Gastrocnemius medialis (tissue), 4 donors: ENCODE measurements around the gene BHLHE41. TPM values are rescaled to one million over a fixed set of nuclear protein-coding genes. Genes with fewer than 3 reads are reported as not detected.

Source experiments
- ATAC-seq, 2 donors: fragments of 150-250 bp; one replicate each; pipeline ENCODE4 v1.9.1; 2016
- DNase-seq, 2 donors: peaks; one replicate each; pipeline ENCODE4 v3.0.0-alpha.2; 2019
- H3K27ac ChIP-seq, 4 donors: fragments of 200-600 bp; sonication (generic); 1 replicate in 1 of 4; 2 replicates in 3 of 4; pipeline ENCODE4 v1.5.1; 2016 to 2018; ENCODE audit warnings: mild to moderate bottlenecking in 2 of 4, moderate library complexity in 1 of 4
- H3K27me3 ChIP-seq, 3 donors: fragments of 200-600 bp; sonication (generic) in 2 of 3; 1 replicate in 1 of 3; 2 replicates in 2 of 3; pipeline versions ENCODE4 v1.5.1 to v1.6.0; 2016 to 2019; ENCODE audit warnings: mild to moderate bottlenecking in 1 of 3, moderate library complexity in 1 of 3
- H3K36me3 ChIP-seq, 2 donors: fragments of 200-600 bp; sonication (generic) in 1 of 2; one replicate each; pipeline ENCODE4 v1.5.1; 2017 to 2018
- H3K4me1 ChIP-seq, 2 donors: fragments of 200-600 bp; sonication (generic) in 1 of 2; one replicate each; pipeline ENCODE4 v1.5.1; 2016 to 2017; ENCODE audit warnings: mild to moderate bottlenecking in 2 of 2
- H3K4me3 ChIP-seq, 4 donors: fragments of 200-600 bp; sonication (generic) in 3 of 4; 1 replicate in 1 of 4; 2 replicates in 3 of 4; pipeline ENCODE4 v1.5.1; 2016 to 2019; ENCODE audit warnings: mild to moderate bottlenecking in 2 of 4
- H3K9me3 ChIP-seq, 3 donors: fragments of 200-600 bp; sonication (generic) in 2 of 3; 1 replicate in 1 of 3; 2 replicates in 2 of 3; pipeline ENCODE4 v1.5.1; 2016 to 2019
- CTCF ChIP-seq, 5 experiments: fragments of 450-650 bp in 3 of 5; fragments of 200-600 bp in 2 of 5; sonication (generic) in 2 of 5; IDR thresholded peaks in 4 of 5; conservative IDR thresholded peaks in 1 of 5; 1 replicate in 4 of 5; 2 replicates in 1 of 5; pipeline ENCODE4 v1.5.1; 2016 to 2019; ENCODE audit warnings: antibody characterized with exemption in 5 of 5, mild to moderate bottlenecking in 3 of 5, moderate library complexity in 3 of 5
- POLR2A ChIP-seq, 2 donors: fragments of 450-650 bp; IDR thresholded peaks; one replicate each; pipeline ENCODE4 v1.6.1; 2017; ENCODE audit warnings: antibody characterized with exemption in 2 of 2, mild to moderate bottlenecking in 2 of 2, moderate library complexity in 2 of 2
- in situ Hi-C, 4 donors: fragments of 200-750 bp; cut with MboI; loops; one replicate each; pipeline versions ENCODE4 v1.15.0 to v1.8.0; 2017; ENCODE audit warnings: low sequenced_read_pairs in 4 of 4
- intact Hi-C: fragments of 100-400 bp; cut with DNase I; formaldehyde crosslinking; loops from one replicate; pipeline ENCODE4 v1.15.1; 2023; ENCODE audit warnings: low total_unique reads
- total RNA-seq, 4 donors: library from RNA; depleted of rRNA; stranded (reverse); fragments of >200 nt; gene quantifications; one replicate each; pipeline versions ENCODE4 v1.1.0 to v1.2.3, GENCODE V29; 2016

The BHLHE41 gene
- total RNA-seq, 4 donors from 2014 or later, result 6.4 to 12.1 (median 9.5) TPM

- Histone ChIP-seq H3K9me3 (no peaks in the 10 kb centered on the region), H3K4me3 (no peak overlapping the region), H3K27me3 (no peaks in the 10 kb centered on the region), H3K36me3 (no peaks in the 10 kb centered on the region), H3K27ac (no peak overlapping the region), H3K4me1 (no peaks in the 10 kb centered on the region)
- intact Hi-C loops (no loop called here), in situ Hi-C loops (no loop called here)
- DNase-seq (no peak), ATAC-seq (no peak)
- no peak for TF ChIP-seq CTCF (IDR thresholded peaks at IDR 0.05 in 4 of 5, conservative IDR thresholded peaks at IDR 0.05 in 1 of 5)
- TF ChIP-seq POLR2A (IDR thresholded peaks at IDR 0.05), result no peak
Measured at GRCh38 chr12:26164118-26164517, 39.3 kb upstream of the BHLHE41 start.

DNA sequence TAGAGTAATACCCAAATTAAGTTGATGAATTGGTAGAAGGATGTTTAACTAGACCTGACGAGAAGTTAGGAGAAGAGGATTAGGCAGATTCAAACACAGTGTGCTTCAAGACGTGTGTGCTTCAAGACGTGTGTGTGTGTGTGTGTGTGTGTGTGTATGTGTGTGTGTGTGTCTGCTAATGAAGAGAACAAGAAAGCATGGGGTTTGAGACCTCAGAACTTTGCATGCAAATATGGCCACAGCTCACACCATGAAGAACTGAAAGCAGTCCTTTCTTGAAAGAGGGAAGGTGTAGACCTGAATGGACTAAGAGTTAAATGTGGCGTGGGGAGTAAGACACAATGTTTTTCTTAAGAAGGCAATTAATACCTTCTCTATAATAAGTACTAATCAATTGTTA is 38.1 kb upstream of the BHLHE41 start:
- ATAC-seq, result no peak
- H3K4me1 ChIP-seq, result no peaks in the 10 kb centered on the region
- H3K36me3 ChIP-seq, result no peaks in the 10 kb centered on the region
- no peak overlapping the region for H3K27ac ChIP-seq
- H3K4me3 ChIP-seq, result no peak overlapping the region
- DNase-seq, result no peak
- no peaks in the 10 kb centered on the region for H3K9me3 ChIP-seq
- no peak for TF ChIP-seq POLR2A (IDR thresholded peaks at IDR 0.05)
- no peak for TF ChIP-seq CTCF (IDR thresholded peaks at IDR 0.05 in 4 of 5, conservative IDR thresholded peaks at IDR 0.05 in 1 of 5)
- no peaks in the 10 kb centered on the region for H3K27me3 ChIP-seq
- in situ Hi-C loops, result no loop called here
- intact Hi-C loops, result no loop called here

DNA sequence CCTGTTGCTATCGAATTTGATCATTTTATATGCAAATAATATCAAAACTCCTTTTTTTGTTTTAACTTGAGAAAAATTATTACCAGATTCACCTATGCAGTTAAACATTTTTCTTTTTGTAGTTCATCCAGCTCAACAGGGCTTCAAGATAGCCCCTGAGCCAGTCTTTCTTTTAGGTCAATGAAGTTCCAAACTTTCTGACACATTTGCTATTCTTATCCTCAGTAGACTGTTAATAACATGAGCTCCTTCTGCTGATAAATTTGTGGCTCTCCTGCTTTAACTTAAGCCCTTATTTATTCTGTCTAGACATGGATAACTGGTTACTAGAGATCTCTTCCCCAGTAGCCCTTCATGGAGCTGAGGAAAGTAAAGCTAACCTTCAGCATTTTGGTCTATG is 37.3 kb upstream of the BHLHE41 start:
- Histone ChIP-seq H3K27ac (no peak overlapping the region), H3K4me3 (no peak overlapping the region), H3K4me1 (no peaks in the 10 kb centered on the region), H3K36me3 (no peaks in the 10 kb centered on the region), H3K27me3 (no peaks in the 10 kb centered on the region), H3K9me3 (no peaks in the 10 kb centered on the region)
- DNase-seq (no peak), ATAC-seq (no peak)
- intact Hi-C loops, result no loop called here
- in situ Hi-C loops, result no loop called here
- no peak for TF ChIP-seq CTCF (IDR thresholded peaks at IDR 0.05 in 4 of 5, conservative IDR thresholded peaks at IDR 0.05 in 1 of 5)
- no peak for TF ChIP-seq POLR2A (IDR thresholded peaks at IDR 0.05)

DNA sequence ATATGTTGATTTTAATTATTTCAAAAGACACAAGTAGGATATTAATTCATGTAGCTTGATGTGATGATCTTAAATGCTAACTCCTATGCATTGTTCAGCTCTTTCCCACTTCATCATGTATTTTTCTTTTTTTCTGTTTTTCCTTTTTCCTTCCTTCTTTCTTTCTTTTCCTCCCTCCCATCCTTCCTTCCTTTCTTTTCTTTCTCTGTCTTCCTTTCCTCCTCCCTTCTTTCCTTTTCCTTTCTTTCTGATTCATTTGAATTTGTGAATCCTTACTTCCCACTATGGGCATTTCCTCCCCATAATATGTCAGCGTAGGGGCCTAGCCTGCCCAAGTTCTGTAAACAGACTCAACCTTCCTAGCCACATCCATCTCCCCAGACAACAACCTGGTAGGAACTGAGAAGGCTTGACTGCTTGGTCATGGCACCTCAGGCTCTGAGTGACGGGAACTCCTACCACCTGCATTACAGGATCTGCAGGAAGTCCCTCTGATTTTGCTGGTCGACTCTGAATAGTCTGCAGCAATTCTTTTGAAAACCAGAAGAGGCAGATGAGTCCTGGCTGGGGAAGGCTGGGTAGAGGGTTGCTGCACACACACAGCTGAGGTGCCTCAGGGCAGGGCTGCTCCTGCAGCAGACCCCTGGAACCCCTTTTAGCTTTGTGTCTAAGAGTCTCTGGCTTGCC is 33.4 kb upstream of the BHLHE41 start:
- Histone ChIP-seq H3K4me1 (peaks cover 8 to 9% of the 10 kb centered on the region in 2 donors), H3K36me3 (no peaks in the 10 kb centered on the region), H3K27me3 (no peaks in the 10 kb centered on the region), H3K9me3 (no peaks in the 10 kb centered on the region), H3K4me3 (no peak overlapping the region), H3K27ac (no peak overlapping the region)
- no peak for ATAC-seq
- intact Hi-C loops, result no loop called here
- in situ Hi-C loops, result no loop called here
- DNase-seq, result no peak
- no peak for TF ChIP-seq POLR2A (IDR thresholded peaks at IDR 0.05)
- no peak for TF ChIP-seq CTCF (IDR thresholded peaks at IDR 0.05 in 4 of 5, conservative IDR thresholded peaks at IDR 0.05 in 1 of 5)

DNA sequence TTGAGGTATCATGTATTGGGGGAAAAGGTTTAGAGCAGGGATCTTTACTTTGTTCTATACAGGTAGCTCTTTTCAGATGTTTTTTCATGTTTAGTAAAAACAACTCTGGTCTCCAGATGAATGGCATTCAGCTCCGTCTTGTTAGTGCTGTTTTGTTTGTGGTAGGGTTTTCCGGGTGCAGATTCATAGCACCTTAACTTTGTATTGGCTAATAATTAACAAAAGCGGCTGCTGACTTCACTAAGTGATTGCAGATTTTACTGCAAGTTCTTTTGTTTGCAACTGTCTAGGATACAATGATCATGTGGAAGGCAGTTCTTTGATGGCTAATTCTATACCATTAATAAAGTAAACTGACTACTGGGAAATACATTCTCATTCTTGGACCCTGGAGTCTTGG is 32.2 kb upstream of the BHLHE41 start:
- in situ Hi-C loops, result no loop called here
- ATAC-seq, result no peak

More for the DNA sequence above, 32.2 kb upstream of the BHLHE41 start:
- no peaks in the 10 kb centered on the region for H3K9me3 ChIP-seq
- no peak for TF ChIP-seq CTCF (IDR thresholded peaks at IDR 0.05 in 4 of 5, conservative IDR thresholded peaks at IDR 0.05 in 1 of 5)
- no peak for TF ChIP-seq POLR2A (IDR thresholded peaks at IDR 0.05)
- intact Hi-C loops, result no loop called here
- no peak overlapping the region for H3K4me3 ChIP-seq
- no peaks in the 10 kb centered on the region for H3K27me3 ChIP-seq
- DNase-seq, result no peak
- no peak overlapping the region for H3K27ac ChIP-seq
- peaks cover 8 to 9% of the 10 kb centered on the region in 2 donors for H3K4me1 ChIP-seq
- no peaks in the 10 kb centered on the region for H3K36me3 ChIP-seq
